Head of caudate nucleus (tissue), 42 donors: Measurements from ENCODE around the gene RRAD.
A peak's percentile ranks its signal among the peaks of the same experiment; 100 is the strongest.
"Not testable (repeated sequence)": the region's sequence is repeated elsewhere in the genome, so short reads cannot be mapped to it uniquely, and the experiment has no call there.

Experiments used
- DNase-seq, 42 donors: peaks; one replicate each; pipeline versions ENCODE4 v3.0.0 to v3.0.0-alpha.2; 2020 to 2021; ENCODE audit warnings: mixed read lengths in 7 of 42
- intact Hi-C: fragments of 100-400 bp; cut with DNase I; formaldehyde crosslinking; loops from one replicate; pipeline ENCODE4 v1.15.0; 2022

The RRAD gene, protein sequence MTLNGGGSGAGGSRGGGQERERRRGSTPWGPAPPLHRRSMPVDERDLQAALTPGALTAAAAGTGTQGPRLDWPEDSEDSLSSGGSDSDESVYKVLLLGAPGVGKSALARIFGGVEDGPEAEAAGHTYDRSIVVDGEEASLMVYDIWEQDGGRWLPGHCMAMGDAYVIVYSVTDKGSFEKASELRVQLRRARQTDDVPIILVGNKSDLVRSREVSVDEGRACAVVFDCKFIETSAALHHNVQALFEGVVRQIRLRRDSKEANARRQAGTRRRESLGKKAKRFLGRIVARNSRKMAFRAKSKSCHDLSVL

DNA sequence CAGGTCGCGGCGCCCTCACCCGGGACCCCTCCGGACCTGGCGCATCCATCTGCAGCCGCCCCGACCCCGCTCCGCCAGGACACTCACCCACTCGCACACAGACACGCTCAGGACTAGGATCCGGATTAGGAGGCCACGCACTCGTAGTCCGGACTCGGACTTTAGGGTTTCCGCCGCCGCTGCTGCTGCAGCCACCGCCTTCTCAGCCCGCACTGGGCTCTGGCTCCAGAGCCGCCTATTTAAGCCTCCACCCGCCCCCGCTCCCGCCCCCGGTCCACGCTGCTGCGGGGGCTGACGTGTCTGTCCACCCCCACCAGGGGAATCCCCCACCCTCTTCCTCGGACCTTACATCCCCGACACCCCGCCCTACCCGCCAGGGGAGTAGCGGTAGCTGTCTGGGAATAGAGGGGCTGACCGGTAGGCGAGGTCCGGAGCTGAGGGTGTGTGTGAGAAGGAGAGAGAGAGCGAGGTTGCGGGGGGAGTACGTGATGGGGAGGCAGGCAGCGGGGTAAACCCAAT, at the start of gene RRAD:
TSS of gene RRAD (minus strand) at position 214 of the 519 bp plus-strand sequence. CDS start 356 bp downstream, outside the sequence.
- no peak for DNase-seq
- intact Hi-C loops: no loop called here

DNA sequence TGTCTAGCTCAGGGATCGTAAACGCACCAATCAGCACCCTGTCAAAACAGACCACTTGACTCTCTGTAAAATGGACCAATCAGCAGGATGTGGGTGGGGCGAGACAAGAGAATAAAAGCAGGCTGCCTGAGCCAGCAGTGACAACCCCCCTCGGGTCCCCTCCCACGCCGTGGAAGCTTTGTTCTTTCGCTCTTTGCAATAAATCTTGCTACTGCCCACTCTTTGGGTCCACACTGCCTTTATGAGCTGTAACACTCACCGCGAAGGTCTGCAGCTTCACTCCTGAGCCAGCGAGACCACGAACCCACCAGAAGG, 49.6 kb upstream of the RRAD start:
- not testable (repeated sequence) for DNase-seq

DNA sequence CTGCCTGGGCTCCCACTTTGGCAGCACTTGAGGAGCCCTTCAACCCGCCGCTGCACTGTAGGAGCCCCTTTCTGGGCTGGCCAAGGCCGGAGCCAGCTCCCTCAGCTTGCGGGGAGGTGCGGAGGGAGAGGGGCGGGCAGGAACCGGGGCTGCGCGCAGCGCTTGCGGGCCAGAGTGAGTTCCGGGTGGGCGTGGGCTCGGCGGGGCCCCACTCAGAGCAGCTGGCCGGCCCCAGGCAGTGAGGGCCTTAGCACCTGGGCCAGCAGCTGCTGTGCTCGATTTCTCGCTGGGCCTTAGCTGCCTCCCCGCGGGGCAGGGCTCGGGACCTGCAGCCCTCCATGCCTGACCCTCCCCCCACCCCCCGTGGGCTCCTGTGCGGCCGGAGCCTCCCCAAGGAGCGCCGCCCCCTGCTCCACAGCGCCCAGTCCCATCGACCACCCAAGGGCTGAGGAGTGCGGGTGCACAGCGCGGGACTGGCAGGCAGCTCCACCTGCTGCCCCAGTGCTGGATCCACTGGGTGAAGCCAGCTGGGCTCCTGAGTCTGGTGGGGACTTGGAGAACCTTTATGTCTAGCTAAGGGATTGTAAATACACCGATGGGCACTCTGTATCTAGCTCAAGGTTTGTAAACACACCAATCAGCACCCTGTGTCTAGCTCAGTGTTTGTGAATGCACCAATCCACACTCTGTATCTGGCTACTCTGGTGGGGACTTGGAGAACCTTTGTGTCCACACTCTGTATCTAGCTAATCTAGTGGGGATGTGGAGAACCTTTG, 49.0 kb upstream of the RRAD start:
- intact Hi-C loops, DNase-seq: not testable (repeated sequence)

More for the DNA sequence above, 49.6 kb upstream of the RRAD start:
- intact Hi-C loops: loop anchor here (5.0 kb wide), 1 partner anchor 127 kb away; no protein-coding TSS in a partner anchor

DNA sequence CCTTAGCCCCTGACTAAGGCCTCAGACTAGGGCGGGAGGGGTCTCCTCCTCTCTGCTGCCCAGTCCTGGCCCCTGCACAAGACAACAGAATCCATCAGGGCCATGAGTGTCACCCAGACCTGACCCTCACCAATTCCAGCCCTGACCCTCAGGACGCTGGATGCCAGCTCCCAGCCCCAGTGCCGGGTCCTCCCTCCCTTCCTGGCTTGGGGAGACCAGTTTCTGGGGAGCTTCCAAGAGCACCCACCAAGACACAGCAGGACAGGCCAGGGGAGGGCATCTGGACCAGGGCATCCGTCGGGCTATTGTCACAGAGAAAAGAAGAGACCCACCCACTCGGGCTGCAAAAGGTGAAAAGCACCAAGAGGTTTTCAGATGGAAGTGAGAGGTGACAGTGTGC, 48.4 kb upstream of the RRAD start:
- no peak for DNase-seq
- intact Hi-C loops: no loop called here

DNA sequence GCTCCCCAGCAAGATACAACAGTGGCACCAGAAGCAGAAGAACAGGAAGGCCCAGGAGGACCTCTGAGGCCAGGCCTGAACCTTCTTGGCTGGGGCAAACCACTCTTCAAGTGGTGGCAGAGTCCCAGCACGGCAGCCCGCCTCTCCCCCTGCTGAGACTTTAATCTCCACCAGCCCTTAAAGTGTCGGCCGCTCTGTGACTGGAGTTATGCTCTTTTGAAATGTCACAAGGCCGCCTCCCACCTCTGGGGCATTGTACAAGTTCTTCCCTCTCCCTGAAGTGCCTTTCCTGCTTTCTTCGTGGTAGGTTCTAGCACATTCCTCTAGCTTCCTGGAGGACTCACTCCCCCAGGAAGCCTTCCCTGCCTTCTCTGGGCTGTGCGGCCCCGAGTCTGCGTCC, 47.6 kb upstream of the RRAD start:
- no peak for DNase-seq
- intact Hi-C loops: no loop called here

DNA sequence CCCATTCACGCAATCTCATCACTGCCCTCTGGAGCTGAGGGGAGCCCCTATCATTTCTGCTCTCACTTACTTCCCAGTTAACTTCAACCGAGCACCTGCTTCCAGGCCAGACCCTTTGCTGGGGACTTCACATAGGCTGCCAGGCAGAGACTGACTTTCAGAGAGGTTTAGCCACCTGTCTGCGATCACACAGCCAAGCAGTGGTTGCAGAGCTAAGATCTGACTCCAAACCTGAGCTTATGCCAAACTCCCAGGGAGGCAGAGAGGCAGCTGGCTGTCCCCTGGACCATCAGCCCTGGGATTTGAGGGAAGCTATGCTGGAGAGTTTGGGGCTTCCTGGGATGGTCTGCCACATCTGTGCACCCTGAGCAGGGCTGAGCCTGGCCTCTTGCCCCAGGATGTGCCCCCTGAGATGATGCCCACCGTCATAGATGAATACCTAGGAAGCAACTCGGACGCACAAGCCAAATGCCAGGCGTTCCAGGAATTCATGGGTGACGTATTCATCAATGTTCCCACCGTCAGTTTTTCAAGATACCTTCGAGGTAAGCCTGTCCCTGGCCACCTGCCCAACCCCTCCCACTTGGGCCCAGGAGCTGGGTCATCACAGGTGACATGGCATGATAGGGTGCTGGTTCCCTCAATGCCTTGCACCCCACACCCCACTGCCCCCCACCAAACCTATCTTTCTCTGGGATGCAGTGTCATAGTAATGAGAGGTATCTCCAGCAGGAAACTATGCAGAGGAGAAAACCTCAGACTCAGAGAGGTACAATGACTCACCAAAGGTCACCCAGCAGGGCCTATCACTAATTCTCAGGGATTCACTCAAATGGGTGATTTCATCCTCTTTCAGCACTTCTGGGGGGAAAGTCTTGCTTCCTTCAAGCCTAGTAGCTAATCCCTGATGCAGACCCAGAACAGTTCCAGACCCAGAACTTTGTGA, 45.7 kb upstream of the RRAD start:
- intact Hi-C loops: no loop called here
- DNase-seq: no peak

DNA sequence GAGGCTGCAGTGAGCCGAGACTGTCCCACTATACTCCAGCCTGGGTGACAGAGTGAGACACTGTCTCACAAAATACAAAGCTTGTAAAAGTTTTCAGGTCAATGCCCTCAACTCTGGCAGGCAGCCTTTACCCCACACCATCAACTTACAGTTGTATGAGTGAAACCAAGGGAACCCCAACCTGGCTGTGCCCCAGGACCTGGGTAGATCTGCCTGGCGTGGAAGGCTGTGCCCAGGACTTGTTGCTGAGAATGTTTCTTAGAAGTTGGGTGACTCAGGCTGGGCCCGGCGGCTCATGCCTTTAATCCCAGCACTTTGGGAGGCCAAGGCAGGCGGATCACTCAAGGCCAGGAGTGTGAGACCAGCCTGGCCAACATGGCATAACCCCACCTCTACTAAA, 43.5 kb upstream of the RRAD start:
- intact Hi-C loops: loop anchor here (10.0 kb wide), 1 partner anchor 56 kb away; the partner anchor contains the start of gene CBFB
- peak in 4 of 42 donors; percentile 38 to 54 (median 41) for DNase-seq

DNA sequence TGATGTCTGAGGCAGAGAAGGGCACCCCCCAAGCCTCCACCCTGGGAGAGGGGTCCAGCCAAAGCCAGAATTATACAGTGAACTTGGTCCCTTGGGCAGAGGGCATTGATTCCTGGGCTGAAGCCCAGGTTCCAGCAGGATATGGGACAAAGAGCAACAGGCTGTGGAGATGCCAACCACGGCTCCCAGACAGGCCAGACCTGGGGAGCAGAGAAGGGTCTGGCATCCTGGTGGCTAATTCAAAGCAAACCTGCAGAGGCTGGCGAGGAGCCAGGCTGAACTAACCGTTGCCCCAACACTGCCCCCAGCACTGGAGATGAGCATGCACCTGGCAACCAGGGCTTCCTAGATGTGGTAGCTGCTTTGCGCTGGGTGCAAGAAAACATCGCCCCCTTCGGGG, 38.7 kb upstream of the RRAD start:
- intact Hi-C loops: loop anchor here (10.0 kb wide), 1 partner anchor 61 kb away; the partner anchor contains the start of gene CBFB
- DNase-seq: no peak

DNA sequence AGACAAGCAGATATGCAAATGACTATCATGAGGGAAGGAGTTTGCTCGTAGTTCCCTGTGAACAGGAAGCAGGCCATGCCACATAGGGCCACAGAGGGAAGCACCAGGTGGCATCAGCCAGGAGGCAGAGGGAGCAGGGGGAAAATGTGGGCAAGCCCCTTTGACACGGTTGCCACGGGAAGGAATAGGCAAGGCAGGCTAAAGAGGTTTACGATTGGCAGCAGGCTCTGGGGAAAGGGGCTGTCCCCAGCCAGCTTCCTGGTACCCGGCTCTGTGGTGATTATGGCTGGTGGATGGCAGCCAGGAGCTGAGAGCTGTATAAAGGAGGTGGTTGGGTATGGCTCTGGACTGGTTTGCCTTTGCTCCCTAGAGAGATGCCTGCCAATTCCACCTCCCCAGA, 36.6 kb upstream of the RRAD start:
- no peak for DNase-seq
- intact Hi-C loops: loop anchor here (10.0 kb wide), 1 partner anchor 63 kb away; the partner anchor contains the start of gene CBFB

DNA sequence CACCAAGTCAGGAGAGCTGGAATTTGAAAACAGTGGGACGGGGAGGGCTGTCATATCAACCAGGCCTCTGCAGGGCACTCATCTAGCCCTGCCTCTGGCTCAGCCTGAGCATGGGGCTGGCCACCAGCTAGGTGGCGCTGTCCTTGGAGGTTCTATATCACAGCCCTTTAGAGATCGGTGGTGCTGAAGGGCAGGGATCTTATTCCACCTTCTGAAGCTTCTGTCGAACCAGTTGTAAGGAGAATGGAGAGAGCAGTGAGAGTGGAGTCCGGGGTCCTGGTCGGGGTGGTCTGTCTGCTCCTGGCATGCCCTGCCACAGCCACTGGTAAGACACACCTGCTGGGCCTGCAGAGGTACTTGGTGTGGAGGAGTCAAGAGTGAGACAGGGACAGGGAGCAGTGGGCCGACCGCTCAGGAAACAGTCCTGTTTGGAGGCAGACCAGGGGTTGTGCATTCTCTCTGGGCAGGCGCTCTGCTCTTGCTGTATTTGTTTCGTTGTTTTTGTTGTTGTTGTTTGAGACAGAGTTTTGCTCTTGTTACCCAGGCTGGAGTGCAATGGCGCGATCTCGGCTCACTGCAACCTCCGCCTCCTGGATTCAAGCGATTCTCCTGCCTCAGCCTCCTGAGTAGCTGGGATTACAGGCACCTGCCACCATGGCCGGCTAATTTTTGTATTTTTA, 35.9 kb upstream of the RRAD start, which contains the start of gene CES3:
TSS of gene CES3 (plus strand) at position 202 of the 680 bp plus-strand sequence. CDS start at position 244, 42 bp downstream.
- peak; percentile 31 to 84 (median 70) for DNase-seq

DNA sequence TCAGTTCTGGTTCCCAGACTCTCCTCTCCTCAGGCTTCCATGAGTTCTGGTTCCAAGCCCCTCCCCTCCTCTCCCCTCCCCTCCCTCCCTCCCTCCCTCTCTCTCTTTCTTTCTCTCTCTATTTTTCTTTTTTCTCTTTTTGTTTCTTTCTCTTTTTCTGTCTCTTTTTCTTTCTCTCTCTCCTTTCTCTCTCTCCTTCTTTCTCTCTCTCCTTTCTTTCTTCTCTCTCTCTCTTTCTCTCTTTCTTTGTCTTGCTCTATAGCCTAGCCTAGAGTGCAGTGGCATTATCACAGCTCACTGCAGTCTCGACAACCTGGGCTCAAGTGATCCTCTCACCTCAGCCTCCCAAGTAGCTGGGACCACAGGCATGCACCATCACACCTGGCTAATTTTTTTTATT, 34.9 kb upstream of the RRAD start:
- intact Hi-C loops: loop anchor here (10.0 kb wide), 1 partner anchor 65 kb away; the partner anchor contains the start of gene CBFB
- DNase-seq: no peak

More for the DNA sequence above, 35.9 kb upstream of the RRAD start, which contains the start of gene CES3:
- intact Hi-C loops: loop anchor here (10.0 kb wide), 1 partner anchor 64 kb away; the partner anchor contains the start of gene CBFB

DNA sequence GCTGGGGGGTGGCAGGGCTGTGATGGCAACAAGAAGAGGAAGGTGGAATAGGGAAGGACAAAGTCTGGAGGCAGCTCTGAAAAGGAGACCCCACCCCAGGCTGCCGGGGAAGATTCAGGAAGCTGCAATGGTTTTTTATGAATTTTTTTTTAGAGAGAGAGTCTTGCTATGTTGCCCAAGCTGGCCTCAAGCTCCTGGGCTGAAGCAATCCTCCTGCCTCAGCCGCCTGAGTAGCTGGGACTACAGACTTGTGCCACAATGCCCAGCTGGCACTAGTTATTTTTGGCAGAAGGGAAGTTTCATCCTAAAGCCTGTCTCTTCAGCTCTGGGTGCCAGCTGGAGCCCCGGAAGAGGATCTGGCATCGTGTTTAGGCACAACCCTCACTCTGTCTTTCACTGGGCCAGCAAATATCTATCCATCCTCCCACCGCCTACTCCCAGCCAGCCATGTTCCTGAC, 34.4 kb upstream of the RRAD start:
- intact Hi-C loops: loop anchor here (10.0 kb wide), 1 partner anchor 65 kb away; the partner anchor contains the start of gene CBFB
- DNase-seq: no peak

DNA sequence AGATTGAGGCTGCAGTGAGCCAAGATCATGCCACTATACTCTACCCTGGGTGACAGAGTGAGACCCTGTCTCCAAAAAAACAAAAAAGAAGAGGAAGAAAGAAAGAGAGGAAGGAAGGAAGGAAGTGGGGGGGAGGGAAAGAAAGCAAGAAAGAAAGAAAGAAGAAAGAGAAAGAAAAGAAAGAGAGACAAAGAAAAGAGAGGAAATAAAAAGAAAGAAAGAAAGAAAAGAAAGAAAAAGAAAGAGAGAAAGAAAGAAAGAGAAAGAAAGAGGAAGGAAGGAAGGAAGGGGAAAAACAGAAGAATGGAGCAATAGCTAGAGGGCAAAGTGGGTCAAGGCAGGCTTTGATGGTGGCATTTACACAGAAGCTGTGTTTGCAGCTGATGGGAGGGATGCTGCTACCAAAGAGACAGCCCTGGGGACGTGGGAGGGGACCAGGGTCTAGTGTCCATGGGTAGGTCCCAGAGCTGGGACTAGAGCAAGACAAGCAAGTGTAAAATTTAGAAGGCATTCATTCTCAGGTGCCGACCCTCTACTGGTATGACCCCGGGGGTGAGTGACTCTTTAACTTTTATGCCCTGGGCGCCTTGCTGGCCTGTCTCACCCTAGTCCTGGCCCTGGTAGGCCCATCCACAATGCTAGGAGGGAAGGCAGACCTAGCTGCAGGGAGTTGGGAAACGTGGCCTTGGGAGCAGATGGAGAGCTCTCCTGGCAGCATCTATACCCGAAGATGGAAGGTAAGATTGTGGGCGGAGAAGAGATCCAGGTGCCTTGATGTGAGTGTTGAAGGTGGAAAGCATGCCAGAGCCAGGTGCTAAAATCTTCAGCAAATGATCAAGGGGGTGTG, 33.7 kb upstream of the RRAD start:
- intact Hi-C loops: no loop called here
- no peak for DNase-seq

DNA sequence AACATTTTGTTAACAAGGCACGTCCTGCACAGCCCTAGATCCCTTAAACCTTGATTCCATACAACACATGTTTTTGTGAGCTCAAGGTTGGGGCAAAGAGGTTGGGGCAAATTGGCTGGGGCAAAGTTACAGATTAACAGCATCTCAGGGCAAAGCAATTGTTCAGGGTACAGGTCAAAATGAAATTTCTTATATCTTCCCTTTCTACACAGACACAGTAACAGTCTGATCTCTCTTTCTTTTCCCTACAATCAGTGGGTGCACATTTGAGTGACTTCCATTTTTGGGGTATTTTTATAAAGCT, 30.8 kb upstream of the RRAD start:
- intact Hi-C loops, DNase-seq: not testable (repeated sequence)

DNA sequence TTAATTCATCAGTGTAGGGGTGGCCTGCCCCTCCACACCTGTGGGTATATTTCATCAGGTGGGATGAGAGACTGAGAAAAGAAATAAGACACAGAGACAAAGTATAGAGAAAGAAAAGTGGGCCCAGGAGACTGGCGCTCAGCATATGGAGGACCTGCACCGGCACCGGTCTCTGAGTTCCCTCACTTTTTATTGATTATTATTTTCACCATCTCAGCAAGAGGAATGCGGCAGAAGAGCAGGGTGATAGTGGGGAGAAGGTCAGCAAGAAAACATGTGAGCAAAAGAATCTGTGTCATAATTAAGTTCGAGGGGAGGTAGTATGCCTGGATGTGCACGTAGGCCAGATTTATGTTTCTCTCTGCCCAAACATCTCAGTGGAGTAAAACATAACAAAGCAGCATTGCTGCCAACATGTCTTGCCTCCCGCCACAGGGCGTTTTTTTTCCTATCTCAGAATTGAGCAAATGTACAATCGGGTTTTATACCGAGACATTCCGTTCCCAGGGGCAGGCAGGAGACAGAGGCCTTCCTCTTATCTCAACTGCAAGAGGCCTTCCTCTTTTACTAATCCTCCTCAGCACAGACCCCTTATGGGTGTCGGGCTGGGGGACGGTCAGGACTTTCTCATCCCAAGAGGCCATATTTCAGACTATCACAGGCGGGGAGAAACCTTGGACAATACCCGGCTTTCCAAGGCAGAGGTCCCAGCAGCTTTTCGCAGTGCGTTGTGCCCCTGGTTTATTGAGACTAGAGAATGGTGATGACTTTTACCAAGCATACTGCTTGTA, 30.2 kb upstream of the RRAD start:
- DNase-seq, intact Hi-C loops: not testable (repeated sequence)

DNA sequence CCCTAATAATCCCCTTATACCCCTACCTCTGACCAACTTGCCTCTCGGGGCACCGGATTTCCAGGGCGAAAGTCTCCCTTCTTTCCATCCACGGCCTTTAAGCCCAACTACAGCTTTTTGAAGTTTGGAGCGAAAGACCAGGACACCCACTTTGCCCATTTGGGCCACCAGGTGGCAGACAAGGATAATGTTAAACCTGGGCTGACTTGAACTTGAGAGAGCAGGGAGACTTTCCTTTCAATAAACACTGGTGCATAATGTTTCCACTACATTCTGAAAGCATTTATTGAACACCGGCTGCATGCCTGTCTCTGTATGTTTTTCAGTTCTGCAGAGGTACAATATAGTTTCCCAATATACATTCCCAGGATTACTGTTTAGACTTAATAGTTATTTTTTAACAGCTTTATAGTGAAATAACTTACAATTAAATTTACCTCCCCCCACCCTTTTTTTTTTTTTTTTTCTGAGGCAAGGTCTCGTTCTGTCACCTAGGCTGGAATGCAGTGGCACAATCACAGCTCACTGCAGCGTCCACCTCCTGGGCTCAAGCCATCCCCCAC, 28.8 kb upstream of the RRAD start:
- peak in 41 of 42 donors; percentile 66 to 91 (median 80) for DNase-seq
- intact Hi-C loops: no loop called here
